Mucosa of stomach (tissue), 1 donor: ENCODE measurements around the gene BCAT1.
"Not testable (repeated sequence)": the region's sequence is repeated elsewhere in the genome, so short reads cannot be mapped to it uniquely, and the experiment has no call there.

Experiments
- H3K27me3 ChIP-seq: one replicate; pipeline ENCODE4 v1.7.0; 2013; ENCODE audit warnings: mild to moderate bottlenecking, low read length; ENCODE audit not compliant: control insufficient read depth, insufficient read depth
- H3K36me3 ChIP-seq: one replicate; pipeline ENCODE4 v1.7.0; 2013; ENCODE audit warnings: low read length; ENCODE audit not compliant: control insufficient read depth, insufficient read depth
- H3K4me1 ChIP-seq: one replicate; pipeline ENCODE4 v1.7.0; 2013; ENCODE audit warnings: mild to moderate bottlenecking, low read length; ENCODE audit not compliant: control insufficient read depth, insufficient read depth
- H3K4me3 ChIP-seq: one replicate; pipeline ENCODE4 v1.7.0; 2013; ENCODE audit warnings: low read length
- H3K9ac ChIP-seq: one replicate; pipeline ENCODE4 v1.7.0; 2013; ENCODE audit warnings: mild to moderate bottlenecking, low read length, moderate library complexity
- H3K9me3 ChIP-seq: one replicate; pipeline ENCODE4 v1.7.0; 2013; ENCODE audit warnings: mild to moderate bottlenecking, low read length, moderate library complexity; ENCODE audit not compliant: control insufficient read depth
- donor health status: Pancreatic carcinoma.

Gene BCAT1

DNA sequence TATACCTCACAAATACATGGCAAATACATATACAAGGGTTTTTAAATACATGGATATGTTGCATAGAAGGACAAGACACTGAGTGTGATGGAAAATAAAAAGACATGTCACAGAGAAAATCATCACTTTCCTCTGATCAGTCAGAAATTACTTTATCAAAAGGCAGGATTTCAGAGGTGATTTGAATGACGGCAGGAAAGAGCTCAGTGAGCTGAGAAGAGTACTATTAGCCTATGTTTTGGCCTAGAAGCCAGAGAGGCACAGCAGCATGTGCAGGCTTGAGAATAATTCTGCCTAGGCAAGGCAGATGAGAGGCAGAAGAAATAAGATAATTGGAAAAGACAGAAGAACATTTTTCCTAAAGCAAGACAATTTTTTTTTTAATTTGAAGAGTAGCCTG is 94.9 kb downstream of the BCAT1 start:
- Histone ChIP-seq H3K4me3 (no peak overlapping the region), H3K36me3 (no peaks in the 10 kb centered on the region), H3K27me3 (no peaks in the 10 kb centered on the region), H3K4me1 (no peaks in the 10 kb centered on the region), H3K9me3 (no peaks in the 10 kb centered on the region), H3K9ac (no peak overlapping the region)

DNA sequence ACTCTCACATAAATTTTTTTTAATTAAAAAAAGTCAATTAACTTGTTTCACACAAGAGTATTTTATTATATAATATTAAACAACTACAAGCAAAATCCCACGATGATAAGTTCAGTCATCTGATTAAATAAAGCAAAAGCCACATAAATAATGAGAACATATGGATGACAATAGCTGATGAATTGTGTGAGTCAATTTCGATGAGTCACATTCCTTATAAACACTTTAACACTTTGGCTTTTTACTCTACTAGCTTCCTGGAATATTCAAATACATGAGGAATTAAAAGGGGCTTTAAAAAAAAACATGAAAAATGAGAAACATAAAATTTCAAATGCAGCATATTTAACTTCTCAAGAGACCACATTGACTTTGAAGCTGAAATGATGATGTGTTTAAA is 95.3 kb downstream of the BCAT1 start:
- Histone ChIP-seq H3K9ac (no peak overlapping the region), H3K27me3 (no peaks in the 10 kb centered on the region), H3K9me3 (no peaks in the 10 kb centered on the region), H3K36me3 (no peaks in the 10 kb centered on the region), H3K4me1 (no peaks in the 10 kb centered on the region), H3K4me3 (no peak overlapping the region)

DNA sequence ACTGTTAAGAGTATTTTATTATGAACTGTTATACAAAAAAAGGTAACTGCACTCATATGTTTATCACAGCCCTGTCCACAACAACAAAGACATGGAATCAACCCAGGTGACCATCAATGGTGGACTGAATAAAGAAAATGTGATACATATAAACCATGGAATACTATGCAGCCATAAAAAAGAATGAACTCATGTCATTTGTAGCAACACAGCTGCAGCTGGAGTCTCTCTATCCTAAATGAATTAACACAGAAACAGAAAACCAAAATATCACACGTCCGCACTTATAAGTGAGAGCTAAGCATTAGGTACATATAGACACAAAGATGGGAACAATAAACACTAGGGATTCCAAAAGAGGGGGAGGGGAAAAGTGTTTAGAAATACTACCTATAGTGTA is 95.8 kb downstream of the BCAT1 start:
- H3K36me3 ChIP-seq: no peaks in the 10 kb centered on the region
- H3K27me3 ChIP-seq: no peaks in the 10 kb centered on the region
- no peak overlapping the region for H3K9ac ChIP-seq
- H3K9me3 ChIP-seq: no peaks in the 10 kb centered on the region
- H3K4me3 ChIP-seq: no peak overlapping the region
- H3K4me1 ChIP-seq: no peaks in the 10 kb centered on the region

DNA sequence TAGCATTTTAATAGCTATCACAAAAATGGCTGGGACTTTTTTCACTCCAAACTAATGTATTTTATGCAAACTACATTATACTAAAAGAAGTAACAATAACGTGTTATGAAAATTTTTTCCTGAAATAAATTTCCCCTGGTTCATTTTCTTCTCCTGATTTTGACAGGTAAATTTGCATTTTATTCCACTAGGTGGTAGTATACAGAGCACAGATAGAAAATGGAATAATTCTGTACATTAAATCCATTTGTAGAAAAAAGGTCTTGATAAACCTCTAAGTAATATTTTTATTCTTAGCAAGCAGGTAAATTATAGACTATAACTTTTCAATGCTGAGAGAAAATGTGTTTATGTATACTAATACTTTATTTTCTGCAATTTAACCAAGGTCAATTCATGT is 96.5 kb downstream of the BCAT1 start:
- no peaks in the 10 kb centered on the region for H3K4me1 ChIP-seq
- no peaks in the 10 kb centered on the region for H3K27me3 ChIP-seq
- no peaks in the 10 kb centered on the region for H3K9me3 ChIP-seq
- H3K4me3 ChIP-seq: no peak overlapping the region
- H3K9ac ChIP-seq: no peak overlapping the region
- no peaks in the 10 kb centered on the region for H3K36me3 ChIP-seq

DNA sequence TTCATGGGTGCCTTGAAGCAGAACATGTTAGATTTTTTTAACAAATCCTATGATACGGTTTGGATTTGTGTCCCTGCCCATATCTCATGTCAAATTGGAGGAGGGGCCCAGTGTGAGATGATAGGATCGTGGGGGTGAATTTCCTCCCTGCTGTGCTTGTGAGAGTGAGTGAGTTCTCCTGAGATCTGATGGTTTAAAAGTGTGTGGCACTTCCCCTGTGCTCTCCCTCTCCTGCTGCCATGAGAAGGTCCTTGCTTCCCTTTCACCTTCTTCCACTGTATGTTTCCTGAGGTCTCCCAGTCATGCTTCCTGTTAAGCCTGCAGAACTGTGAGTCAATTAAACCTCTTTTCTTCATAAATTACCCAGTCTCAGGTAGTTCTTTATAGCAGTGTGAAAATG is 97.0 kb downstream of the BCAT1 start:
- not testable (repeated sequence) for H3K27me3 ChIP-seq, H3K36me3 ChIP-seq, H3K4me1 ChIP-seq, H3K9me3 ChIP-seq, H3K4me3 ChIP-seq, H3K9ac ChIP-seq

DNA sequence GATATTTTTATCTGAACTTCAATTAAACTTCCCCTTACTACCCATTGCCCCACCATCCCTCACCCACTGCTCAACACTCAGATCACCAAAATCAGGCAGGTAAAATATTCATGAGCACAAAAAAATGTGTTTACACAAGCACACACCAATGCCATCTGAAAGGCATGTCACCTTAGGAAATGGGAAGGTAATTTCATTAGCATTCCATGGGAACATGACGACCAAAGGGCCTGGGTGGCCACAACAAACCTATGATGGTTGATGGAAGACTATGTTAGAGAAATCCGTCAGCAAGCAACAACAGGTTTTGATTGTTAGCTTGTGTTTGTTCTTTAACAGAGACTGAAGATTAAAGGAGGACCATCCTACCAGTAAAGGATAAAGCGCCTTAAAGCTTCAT is 97.6 kb downstream of the BCAT1 start:
- Histone ChIP-seq H3K4me3 (no peak overlapping the region), H3K36me3 (no peaks in the 10 kb centered on the region), H3K9me3 (no peaks in the 10 kb centered on the region), H3K4me1 (no peaks in the 10 kb centered on the region), H3K27me3 (no peaks in the 10 kb centered on the region), H3K9ac (no peak overlapping the region)

DNA sequence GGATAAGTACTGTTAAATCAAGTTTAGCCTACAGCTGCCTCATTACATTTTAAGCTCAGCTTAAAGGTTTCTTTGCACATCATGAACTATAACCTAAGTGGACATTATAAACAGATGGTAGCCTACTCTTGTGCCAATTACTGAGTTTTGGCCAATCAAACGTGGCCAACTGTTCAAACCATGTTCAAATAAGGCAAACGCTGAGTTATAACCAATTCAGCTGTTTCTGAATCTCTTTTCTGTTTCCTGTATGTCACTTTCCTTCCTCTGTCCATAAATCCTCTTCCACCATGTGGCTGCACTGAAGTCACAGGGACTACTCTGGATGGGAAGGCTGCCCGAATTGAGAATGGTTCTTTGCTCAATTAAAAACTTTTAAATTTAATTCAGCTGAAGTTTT is 98.4 kb downstream of the BCAT1 start:
- Histone ChIP-seq H3K4me1 (no peaks in the 10 kb centered on the region), H3K36me3 (no peaks in the 10 kb centered on the region), H3K27me3 (no peaks in the 10 kb centered on the region), H3K9me3 (no peaks in the 10 kb centered on the region), H3K9ac (no peak overlapping the region), H3K4me3 (no peak overlapping the region)

DNA sequence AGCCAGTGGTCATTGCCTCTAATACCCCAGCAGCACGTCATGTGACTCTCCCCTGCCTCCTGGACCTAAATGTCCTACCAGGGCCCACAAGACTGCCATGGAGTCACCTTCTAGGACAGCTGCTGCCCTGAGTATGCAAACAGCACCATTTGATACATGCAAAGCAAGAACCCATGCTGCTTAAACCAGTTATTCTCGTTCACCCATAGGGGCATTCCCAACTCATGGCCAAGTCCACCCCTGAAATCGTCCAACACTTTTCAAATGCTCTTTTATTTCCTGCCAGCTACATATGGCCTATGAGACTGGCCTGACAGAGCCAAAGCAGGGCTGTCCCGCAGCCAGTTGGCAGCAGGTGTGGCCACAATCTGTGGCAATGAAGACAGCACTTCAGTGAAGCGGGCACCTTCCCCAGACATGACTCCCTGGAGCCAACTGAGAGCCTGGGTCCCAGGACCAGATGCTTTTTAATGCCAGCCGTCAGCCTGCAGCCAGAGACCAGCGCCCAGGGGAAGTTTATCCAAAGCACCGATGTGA is 99.9 kb downstream of the BCAT1 start:
- Histone ChIP-seq H3K4me3 (no peak overlapping the region), H3K27me3 (no peaks in the 10 kb centered on the region), H3K9ac (no peak overlapping the region), H3K36me3 (no peaks in the 10 kb centered on the region), H3K4me1 (no peaks in the 10 kb centered on the region), H3K9me3 (no peaks in the 10 kb centered on the region)

DNA sequence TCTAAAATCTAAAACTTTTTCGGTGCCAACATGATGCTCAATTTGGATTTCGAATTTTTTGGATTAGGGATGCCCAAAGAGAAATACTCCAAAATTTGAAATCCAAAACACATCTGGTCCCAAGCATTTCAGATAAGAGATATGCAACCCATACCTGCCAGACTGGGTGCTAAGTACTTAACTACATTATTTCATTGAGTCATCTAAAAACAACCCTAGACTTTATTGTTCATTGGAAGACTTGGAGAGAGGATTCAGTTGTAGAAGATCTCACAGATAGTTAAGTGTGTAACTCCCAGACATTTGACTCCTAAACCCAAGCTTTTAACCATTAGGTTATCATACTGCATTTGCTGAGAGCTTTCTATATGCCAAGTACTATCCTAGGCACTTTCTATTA is 102.2 kb downstream of the BCAT1 start:
- H3K4me3 ChIP-seq: no peak overlapping the region
- H3K36me3 ChIP-seq: no peaks in the 10 kb centered on the region
- no peak overlapping the region for H3K9ac ChIP-seq
- H3K27me3 ChIP-seq: no peaks in the 10 kb centered on the region
- H3K9me3 ChIP-seq: no peaks in the 10 kb centered on the region
- no peaks in the 10 kb centered on the region for H3K4me1 ChIP-seq

DNA sequence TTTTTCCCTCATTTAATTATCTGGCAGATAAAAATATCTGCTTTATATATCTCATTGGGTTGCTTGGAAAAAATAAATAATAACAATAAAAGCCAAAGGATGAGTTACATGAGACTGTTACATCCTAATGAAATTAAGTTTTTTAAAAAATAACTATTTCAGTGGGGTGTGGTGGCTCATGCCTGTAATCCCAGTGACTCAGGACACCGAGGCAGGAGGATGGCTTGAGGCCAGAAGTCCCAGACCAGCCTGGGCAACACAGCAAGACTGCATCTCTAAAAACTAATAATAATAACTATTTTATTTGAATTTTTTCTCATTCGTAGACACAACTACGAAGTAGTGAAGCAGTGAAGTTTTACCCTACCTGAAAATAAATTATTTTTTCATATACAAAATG is 103.3 kb downstream of the BCAT1 start:
- H3K27me3 ChIP-seq: no peaks in the 10 kb centered on the region
- no peaks in the 10 kb centered on the region for H3K36me3 ChIP-seq
- H3K9ac ChIP-seq: no peak overlapping the region
- H3K4me3 ChIP-seq: no peak overlapping the region
- H3K9me3 ChIP-seq: no peaks in the 10 kb centered on the region
- H3K4me1 ChIP-seq: no peaks in the 10 kb centered on the region

DNA sequence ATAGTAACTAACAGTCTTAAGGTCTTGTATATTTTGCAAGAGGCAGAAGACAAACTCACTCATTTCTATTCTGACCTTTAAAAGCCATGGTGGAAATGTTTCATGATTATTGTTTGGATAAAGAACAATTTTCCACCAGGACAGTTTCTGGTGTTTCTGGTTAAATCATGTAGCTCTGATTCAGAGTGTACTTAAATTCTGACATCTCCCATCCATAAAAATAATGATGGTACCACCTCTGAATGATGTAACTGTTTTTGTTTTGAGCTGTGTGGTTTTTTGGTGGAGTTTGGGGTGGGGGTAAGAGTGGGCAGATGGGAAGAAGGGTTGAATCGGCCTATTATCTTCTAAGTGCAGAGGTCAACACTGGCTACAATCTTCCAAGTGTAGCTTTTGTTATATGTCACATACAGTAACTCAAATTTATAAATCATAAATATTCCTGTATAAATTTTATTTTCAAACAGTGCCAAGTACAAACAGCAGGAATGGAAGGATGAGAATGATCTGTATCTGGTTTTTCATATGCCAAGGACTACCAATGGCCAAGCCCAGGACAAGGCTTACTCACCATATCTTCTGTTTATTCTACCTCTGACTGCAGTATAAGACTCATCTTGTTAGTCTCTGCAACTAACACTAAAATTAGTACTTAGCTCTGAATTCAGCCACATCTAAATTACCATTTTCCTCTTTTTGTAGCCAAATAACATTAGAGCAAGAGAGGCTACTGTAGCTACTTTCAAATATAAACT is 108.7 kb downstream of the BCAT1 start:
- no peaks in the 10 kb centered on the region for H3K9me3 ChIP-seq
- H3K9ac ChIP-seq: no peak overlapping the region
- no peak overlapping the region for H3K4me3 ChIP-seq
- no peaks in the 10 kb centered on the region for H3K36me3 ChIP-seq
- no peaks in the 10 kb centered on the region for H3K4me1 ChIP-seq
- no peaks in the 10 kb centered on the region for H3K27me3 ChIP-seq

DNA sequence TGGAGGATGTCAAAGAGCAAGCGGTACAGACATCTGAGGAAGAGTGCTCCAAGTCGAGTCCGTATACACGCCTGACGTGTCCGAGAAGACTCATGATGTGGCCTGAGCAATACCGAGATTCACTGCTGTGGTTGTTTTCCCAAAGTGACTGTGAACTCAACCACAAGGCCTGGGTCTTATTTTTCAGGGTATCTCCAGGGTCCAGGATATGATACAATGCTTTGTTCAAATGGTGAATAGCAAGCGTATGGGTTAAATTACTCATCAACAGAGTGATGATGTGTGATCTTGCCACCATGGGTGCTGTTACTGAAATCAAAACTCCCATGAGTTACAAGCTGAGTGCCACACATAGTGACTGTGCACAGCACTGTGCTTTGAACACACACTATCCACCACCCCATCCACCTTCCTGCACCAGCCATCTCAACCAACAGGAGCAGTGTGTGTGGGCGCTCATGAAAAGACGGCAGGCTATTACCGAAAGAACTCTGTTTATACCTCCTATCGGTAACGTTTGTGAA is 109.6 kb downstream of the BCAT1 start:
- no peaks in the 10 kb centered on the region for H3K9me3 ChIP-seq
- H3K9ac ChIP-seq: no peak overlapping the region
- H3K4me1 ChIP-seq: no peaks in the 10 kb centered on the region
- H3K27me3 ChIP-seq: no peaks in the 10 kb centered on the region
- no peaks in the 10 kb centered on the region for H3K36me3 ChIP-seq
- no peak overlapping the region for H3K4me3 ChIP-seq
